Retinal pigment epithelial cell (primary cell): ENCODE results near the gene ATP6V1E1.
"Not testable (repeated sequence)": the region's sequence is repeated elsewhere in the genome, so short reads cannot be mapped to it uniquely, and the experiment has no call there.

Source experiments
- DNase-seq: peaks from one replicate; pipeline ENCODE4 v3.0.0-alpha.2; 2010; ENCODE audit warnings: low read depth
- H3K4me3 ChIP-seq: 2 replicates; pipeline ENCODE4 v1.5.1; 2011; ENCODE audit warnings: mild to moderate bottlenecking, low read length, control low read depth, moderate library complexity
- TF ChIP-seq, protein P1 (sequence below): conservative IDR thresholded peaks from 2 replicates; pipeline ENCODE4 v1.5.1; 2011; ENCODE audit warnings: low read depth, low read length, control low read depth, inconsistent platforms

Gene ATP6V1E1

DNA sequence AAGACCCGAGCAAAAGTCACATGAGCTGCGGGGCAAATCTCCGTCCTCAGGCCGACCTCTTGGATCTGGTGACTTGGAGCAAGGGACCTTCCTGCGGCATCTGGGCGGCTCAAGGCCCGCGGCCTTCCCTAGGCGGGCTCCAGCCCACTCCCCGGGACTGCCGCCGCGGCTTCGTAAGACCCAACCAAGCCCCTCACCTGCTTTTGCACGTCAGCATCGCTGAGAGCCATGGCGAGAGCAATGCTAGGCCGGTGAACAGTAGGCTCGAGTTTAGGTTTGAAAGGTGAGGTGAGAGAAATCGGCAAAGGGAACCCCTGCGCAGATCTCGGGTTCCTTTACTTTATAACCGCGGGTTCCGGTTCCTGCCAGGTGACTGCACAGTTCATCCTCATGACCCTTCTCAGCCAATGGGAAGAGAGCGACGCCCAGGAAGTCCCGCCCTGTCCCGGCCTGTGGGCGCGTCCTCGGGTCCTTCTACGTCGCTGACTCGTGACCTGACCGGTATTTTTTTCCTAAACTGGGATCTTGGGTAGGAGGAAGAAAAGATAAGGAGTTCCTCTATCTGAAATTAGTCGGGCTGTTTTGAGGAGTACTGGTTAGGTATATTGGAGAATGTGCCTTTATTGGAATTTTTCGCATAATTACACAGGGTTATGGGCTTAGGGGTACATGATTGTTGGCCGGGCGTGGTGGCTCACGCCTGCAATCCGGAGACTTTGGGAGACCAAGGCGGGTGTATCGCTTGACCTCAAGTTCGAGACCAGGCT is at the start of gene ATP6V1E1:
ATP6V1E1 (minus strand) TSS at position 344 of the 767 bp plus-strand sequence; CDS start at position 230, 114 bp downstream.
- TF ChIP-seq, protein P1, sequence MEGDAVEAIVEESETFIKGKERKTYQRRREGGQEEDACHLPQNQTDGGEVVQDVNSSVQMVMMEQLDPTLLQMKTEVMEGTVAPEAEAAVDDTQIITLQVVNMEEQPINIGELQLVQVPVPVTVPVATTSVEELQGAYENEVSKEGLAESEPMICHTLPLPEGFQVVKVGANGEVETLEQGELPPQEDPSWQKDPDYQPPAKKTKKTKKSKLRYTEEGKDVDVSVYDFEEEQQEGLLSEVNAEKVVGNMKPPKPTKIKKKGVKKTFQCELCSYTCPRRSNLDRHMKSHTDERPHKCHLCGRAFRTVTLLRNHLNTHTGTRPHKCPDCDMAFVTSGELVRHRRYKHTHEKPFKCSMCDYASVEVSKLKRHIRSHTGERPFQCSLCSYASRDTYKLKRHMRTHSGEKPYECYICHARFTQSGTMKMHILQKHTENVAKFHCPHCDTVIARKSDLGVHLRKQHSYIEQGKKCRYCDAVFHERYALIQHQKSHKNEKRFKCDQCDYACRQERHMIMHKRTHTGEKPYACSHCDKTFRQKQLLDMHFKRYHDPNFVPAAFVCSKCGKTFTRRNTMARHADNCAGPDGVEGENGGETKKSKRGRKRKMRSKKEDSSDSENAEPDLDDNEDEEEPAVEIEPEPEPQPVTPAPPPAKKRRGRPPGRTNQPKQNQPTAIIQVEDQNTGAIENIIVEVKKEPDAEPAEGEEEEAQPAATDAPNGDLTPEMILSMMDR: no peak
- DNase-seq: peak; percentile 95
- H3K4me3 ChIP-seq: peak within 1 kb of the TSS; percentile 100

DNA sequence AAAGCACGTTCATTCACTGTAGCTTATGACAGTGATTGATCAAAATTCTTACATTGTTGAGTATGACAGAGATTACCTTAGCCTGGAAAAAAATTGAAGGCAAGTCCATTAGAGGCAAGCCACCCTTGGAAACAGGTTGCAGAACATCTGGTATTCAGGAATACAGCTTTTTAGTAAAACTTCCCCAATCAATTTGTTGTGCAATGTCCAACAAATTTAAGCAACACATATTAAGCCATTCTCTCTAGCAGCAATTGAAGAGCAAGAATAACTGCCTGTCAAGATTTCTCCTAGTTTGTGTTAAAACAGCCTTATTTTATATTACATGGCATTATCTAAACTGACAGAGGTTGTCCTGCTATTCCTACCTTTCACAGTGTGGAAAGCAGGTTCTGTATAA is 47.0 kb upstream of the ATP6V1E1 start:
- DNase-seq: no peak
- TF ChIP-seq, protein P1: no peak
- H3K4me3 ChIP-seq: no peak overlapping the region

DNA sequence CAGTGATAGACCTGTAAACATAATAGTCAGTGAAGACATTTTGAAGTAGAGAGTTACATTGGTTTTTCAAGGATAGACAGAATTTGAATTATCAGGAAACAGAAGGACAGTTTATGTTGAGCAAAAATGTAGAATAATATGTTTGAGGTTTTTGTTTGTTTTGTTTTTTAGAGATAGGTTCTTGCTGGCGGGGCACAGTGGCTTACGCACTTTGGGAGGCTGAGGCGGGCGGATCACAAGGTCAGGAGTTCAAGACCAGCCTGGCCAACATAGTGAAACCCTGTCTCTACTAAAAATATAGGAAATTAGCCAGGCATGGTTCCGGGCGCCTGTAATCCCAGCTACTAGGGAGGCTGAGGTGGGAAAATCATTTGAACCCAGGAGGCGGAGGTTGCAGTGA is 45.6 kb upstream of the ATP6V1E1 start:
- no peak for DNase-seq
- TF ChIP-seq, protein P1: no peak
- no peak overlapping the region for H3K4me3 ChIP-seq

DNA sequence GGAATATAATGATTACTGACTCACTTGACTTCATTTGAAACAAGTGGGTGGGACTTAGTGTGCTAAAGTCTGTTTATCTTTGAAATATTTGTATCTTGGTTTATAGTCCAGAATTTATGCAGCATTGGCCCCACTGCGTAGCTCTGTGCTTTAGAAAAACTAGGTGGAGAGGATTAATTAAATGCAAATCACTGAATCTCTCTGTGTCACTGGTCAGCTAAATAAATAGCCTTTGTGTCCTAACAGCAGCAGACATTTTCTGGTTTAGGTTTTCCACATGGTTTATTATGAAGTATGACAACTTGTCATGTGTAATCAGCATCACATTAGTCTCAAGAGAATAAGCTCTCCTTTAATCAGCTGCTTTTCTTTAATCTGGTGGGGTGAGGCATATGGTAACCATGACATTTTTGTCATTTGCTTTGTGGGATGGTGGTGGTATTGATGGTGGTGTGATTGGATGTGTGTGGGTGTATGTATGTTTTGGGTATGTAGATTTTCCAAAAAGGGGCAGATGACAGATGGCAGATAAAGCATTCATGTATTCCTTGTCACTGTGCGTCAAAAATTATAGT is 44.0 kb upstream of the ATP6V1E1 start:
- TF ChIP-seq, protein P1: no peak
- no peak overlapping the region for H3K4me3 ChIP-seq

DNA sequence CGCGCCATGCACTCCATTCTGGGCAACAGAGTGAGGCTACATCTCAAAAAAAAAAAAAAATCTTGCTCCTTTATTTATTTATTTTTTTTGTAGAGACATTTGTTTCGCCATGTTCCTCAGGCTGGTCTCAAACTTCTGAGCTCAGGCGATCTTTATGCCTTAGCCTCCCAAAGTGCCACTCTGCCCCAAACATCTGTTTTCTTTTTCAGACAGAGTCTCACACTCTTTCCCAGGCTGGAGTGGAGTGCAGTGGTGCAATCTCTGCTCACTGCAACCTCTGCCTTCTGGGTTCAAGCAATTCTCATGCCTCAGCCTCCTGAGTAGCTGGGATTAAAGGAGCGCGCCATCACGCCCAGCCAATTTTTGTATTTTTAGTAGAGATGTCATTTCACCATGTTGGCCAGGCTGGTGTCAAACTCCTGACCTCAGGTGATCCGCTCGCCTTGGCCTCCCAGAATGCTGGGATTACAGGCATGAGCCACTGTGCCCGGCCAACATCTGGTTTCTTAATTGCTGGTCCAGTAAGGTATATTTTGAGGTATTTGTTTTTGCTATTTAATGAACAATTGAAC is 43.1 kb upstream of the ATP6V1E1 start:
- DNase-seq, H3K4me3 ChIP-seq: not testable (repeated sequence)

More for the DNA sequence above, 44.0 kb upstream of the ATP6V1E1 start:
- peak; percentile 99 for DNase-seq

DNA sequence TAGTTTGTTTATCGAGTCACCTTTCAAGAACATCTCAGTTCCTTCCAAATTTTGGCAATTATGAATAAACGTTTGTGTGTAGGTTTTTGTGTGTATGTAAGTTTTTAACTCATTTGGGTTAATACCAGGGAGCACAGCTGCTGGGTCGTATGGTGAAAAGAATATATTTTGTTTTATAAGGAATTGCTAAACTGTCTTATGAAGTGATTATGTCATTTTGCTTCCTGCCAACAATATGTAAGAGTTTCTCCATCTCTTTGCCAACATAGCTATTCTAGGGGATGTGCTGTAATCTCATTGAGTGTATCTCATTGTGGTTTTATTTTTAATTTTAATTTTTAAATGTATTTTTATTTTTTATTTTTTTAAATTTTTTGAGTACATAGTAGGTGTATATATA is 37.3 kb upstream of the ATP6V1E1 start:
- TF ChIP-seq, protein P1: no peak
- no peak for DNase-seq
- no peak overlapping the region for H3K4me3 ChIP-seq

DNA sequence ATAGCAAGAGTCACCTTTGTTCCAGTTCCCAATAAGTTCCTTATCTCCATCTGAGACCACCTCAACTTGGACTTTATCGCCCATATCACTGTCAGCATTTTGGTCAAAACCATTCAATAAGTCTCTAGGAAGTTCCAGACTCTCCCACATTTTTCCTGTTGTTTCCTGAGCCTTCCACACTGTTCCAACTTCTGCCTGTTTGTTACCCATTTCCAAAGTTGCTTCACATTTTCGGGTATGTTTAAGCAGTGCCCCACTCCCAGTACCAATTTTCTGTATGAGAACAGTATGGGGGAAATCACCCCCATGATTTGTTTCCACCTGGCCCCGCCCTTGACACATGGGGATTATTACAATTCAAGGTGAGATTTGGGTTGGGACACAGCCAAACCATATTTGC is 36.7 kb upstream of the ATP6V1E1 start:
- H3K4me3 ChIP-seq: no peak overlapping the region
- no peak for DNase-seq
- TF ChIP-seq, protein P1: no peak
